VCaP (cell line): Measurements from ENCODE around the gene PRDM9.

ENCODE experiments used
- H3K27ac ChIP-seq: fragments of 450-650 bp; 2 replicates; pipeline ENCODE4 v1.5.1; 2017
- CTCF ChIP-seq: fragments of 450-650 bp; conservative IDR thresholded peaks from 2 replicates; pipeline ENCODE4 v1.5.1; 2017; ENCODE audit warnings: mild to moderate bottlenecking, moderate library complexity

PRDM9 gene

GRCh38 chr5:23507278-23507685 lies at the start of gene PRDM9:
Gene PRDM9, plus strand, starts transcription at chr5:23507609. Its CDS starts 1,425 bp downstream, at chr5:23509034.
- peak within 1 kb of the TSS; percentile 81 for H3K27ac ChIP-seq
- TF ChIP-seq CTCF = no peak

DNA sequence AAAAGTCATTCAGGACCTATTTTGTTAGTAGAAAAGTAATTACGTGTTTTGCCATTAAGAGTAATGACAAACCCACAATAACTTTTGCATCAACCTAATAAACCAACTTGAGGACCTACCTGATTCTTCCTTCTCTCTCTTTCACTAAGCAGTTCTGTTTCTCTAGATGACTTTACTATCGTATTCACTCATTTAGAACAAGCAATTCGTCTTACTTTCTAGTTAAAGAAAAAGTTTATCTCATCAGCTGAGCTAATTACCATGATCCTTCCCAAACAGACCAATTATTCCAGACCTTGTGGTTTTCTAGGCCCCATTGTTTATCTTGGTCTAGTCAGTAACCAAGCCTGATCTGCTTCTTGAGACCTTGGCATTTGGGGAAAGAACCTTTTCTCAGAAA lies 49.6 kb upstream of the PRDM9 start:
- H3K27ac ChIP-seq = no peak overlapping the region
- no peak for TF ChIP-seq CTCF

GRCh38 chr5:23459214-23459613 lies 48.2 kb upstream of the PRDM9 start:
- TF ChIP-seq CTCF = no peak

DNA sequence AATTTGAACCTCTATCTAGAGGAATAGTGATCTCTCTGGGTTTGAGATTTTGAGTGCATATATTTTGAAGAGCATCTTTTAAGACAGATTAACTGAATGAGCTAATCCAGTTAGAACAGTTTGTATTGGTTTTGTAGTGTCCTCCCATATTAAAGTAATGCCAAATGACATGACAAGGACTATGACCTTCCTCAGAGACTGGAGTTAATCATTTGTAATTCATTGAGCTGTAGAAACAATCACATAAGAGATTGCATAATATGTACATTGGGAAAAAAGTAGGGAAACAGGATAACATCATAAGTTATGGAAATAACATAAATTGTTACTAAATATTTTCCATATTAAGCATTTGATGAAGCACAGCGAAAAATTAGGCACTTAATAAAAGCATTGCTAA lies 45.8 kb upstream of the PRDM9 start:
- no peak overlapping the region for H3K27ac ChIP-seq
- no peak for TF ChIP-seq CTCF

More at GRCh38 chr5:23459214-23459613, 48.2 kb upstream of the PRDM9 start:
- H3K27ac ChIP-seq = no peak overlapping the region

GRCh38 chr5:23466401-23466912 lies 41.0 kb upstream of the PRDM9 start:
- TF ChIP-seq CTCF = no peak
- H3K27ac ChIP-seq = no peak overlapping the region

DNA sequence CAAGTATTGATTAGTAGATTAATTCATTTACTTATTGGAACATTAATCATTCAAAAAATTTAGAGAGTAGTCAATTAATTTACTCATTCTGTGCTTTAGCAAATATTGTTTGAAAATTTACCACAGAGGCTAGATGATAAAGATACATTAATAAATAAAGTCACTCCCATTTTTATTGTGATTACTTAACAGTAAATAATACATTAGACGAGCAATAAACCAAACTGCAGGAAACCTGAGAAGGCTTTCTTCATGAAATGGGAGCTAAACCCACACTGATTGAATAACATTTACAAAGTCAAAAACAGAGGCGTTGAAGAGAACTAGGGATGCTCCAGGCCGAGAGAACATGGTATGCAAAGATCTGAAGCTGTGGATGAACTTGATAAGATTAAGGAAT lies 38.8 kb upstream of the PRDM9 start:
- H3K27ac ChIP-seq = no peak overlapping the region
- TF ChIP-seq CTCF = no peak

GRCh38 chr5:23473915-23474314 lies 33.5 kb upstream of the PRDM9 start:
- H3K27ac ChIP-seq = no peak overlapping the region
- TF ChIP-seq CTCF = no peak
